B cell (primary cell): ENCODE data around the gene FBLN7.

Source experiments
- EZH2 ChIP-seq: IDR thresholded peaks from 2 replicates; pipeline ENCODE4 v1.6.1; 2012; ENCODE audit warnings: borderline replicate concordance, low read depth, mild to moderate bottlenecking, moderate library complexity, low read length; ENCODE audit not compliant: insufficient read depth, poor library complexity, severe bottlenecking
- TF ChIP-seq, protein P1 (sequence below): fragments of 200-600 bp; IDR thresholded peaks from one replicate; pipeline ENCODE4 v1.8.0; 2022; ENCODE audit warnings: antibody characterized with exemption, mild to moderate bottlenecking

DNA sequence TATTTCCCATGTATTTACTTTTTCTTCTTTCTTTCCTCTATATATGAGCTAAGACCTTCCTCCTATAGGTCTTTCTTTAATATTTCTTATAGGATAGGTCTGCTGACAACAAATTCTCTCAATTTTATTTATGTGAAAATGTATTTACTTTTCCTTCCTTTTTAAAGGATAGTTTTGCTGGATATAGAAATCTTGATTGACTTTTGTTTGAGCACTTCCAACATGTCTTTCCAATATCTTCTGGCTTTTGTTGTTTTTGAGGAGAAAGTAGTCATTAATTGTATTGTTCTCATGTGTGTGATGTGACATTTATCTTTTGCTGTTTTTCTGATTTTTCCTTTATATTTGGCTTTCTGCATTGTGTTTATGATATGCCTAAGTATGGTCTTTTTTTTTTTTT lies 28.9 kb upstream of the FBLN7 start:
- TF ChIP-seq, protein P1, sequence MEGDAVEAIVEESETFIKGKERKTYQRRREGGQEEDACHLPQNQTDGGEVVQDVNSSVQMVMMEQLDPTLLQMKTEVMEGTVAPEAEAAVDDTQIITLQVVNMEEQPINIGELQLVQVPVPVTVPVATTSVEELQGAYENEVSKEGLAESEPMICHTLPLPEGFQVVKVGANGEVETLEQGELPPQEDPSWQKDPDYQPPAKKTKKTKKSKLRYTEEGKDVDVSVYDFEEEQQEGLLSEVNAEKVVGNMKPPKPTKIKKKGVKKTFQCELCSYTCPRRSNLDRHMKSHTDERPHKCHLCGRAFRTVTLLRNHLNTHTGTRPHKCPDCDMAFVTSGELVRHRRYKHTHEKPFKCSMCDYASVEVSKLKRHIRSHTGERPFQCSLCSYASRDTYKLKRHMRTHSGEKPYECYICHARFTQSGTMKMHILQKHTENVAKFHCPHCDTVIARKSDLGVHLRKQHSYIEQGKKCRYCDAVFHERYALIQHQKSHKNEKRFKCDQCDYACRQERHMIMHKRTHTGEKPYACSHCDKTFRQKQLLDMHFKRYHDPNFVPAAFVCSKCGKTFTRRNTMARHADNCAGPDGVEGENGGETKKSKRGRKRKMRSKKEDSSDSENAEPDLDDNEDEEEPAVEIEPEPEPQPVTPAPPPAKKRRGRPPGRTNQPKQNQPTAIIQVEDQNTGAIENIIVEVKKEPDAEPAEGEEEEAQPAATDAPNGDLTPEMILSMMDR: no peak
- TF ChIP-seq EZH2: no peak
